HCT116 (cell line): Measurements from ENCODE around the gene TRIM67. TPM values are rescaled to one million over a fixed set of nuclear protein-coding genes. Genes with fewer than 3 reads are reported as not detected.

Experiments
- ATAC-seq: fragments of 200-7000 bp; cut with Tn5 transposase; 2 replicates; pipeline ENCODE4 v1.9.1; 2020; ENCODE audit warnings: mild to moderate bottlenecking, moderate library complexity
- BruUV-seq: library from RNA; stranded (reverse); fragments of 400-500 nt; replicated peaks from 2 replicates; lab custom pipeline; 2021; lab: Mats Ljungman, UMichigan
- CTCF ChIA-PET: fragments of 300-600 bp; sonication (Branson Sonifier 250); formaldehyde crosslinking; loops from one replicate; lab custom pipeline; 2021; ENCODE audit warnings: antibody characterized with exemption; lab: Charles Lee
- POLR2A ChIA-PET: fragments of 300-600, 350-600 bp; sonication (Branson Sonifier 250); formaldehyde crosslinking; loops from one replicate; lab custom pipeline; 2021; ENCODE audit warnings: antibody characterized with exemption; lab: Charles Lee
- RAD21 ChIA-PET, 2 experiments: fragments of 300-600 bp; sonication (Branson Sonifier 250); formaldehyde crosslinking; loops; one replicate each; lab custom pipeline; 2023; ENCODE audit warnings: low total read pairs in 2 of 2; ENCODE audit not compliant: uncharacterized antibody in 2 of 2, unreplicated experiment in 2 of 2, low non-redundant PET in 1 of 2; lab: Charles Lee
- DNase-seq: peaks from one replicate; pipeline ENCODE4 v3.0.0-alpha.2; 2010; ENCODE audit warnings: low read depth, low spot score
- H2AFZ ChIP-seq: fragments of 200-600 bp; shearing (Covaris generic), sonication (generic); 2 replicates; pipeline ENCODE4 v1.6.1; 2017; ENCODE audit warnings: low read depth, mixed run types, mixed read lengths, antibody characterized with exemption, low read length; ENCODE audit not compliant: poor library complexity, severe bottlenecking
- H3K27ac ChIP-seq: 2 replicates; pipeline ENCODE4 v1.5.1; 2012; ENCODE audit warnings: low read depth, low read length
- H3K27me3 ChIP-seq: fragments of 200-600 bp; sonication (generic); 2 replicates; pipeline ENCODE4 v1.6.1; 2016; ENCODE audit warnings: mixed run types, low read length, mixed read lengths; ENCODE audit not compliant: insufficient read depth
- H3K36me3 ChIP-seq, 2 experiments: fragments of 200-500 bp in 1 of 2; fragments of 200-600 bp in 1 of 2; sonication (Bioruptor generic) in 1 of 2; sonication (generic) in 1 of 2; 2 replicates each; pipeline versions ENCODE4 v1.5.1 to v1.6.1; 2014 to 2016; ENCODE audit warnings: low read length in 2 of 2, inconsistent platforms in 1 of 2, mixed read lengths in 1 of 2, mixed run types in 1 of 2; ENCODE audit not compliant: insufficient read depth in 2 of 2, control insufficient read depth in 1 of 2
- H3K4me1 ChIP-seq, 2 experiments: fragments of 200-600 bp in 1 of 2; sonication (generic) in 1 of 2; 2 replicates each; pipeline versions ENCODE4 v1.5.1 to v1.6.1; 2012 to 2017; ENCODE audit warnings: low read length in 2 of 2, inconsistent platforms in 1 of 2, mild to moderate bottlenecking in 1 of 2, mixed read lengths in 1 of 2, mixed run types in 1 of 2, moderate library complexity in 1 of 2; ENCODE audit not compliant: insufficient read depth in 2 of 2, control insufficient read depth in 1 of 2
- H3K4me2 ChIP-seq: fragments of 200-600 bp; sonication (generic); 2 replicates; pipeline ENCODE4 v1.6.1; 2017; ENCODE audit warnings: mixed run types, low read length, mixed read lengths
- H3K4me3 ChIP-seq, 2 experiments: fragments of 200-600 bp in 1 of 2; sonication (generic) in 1 of 2; replicated peaks in 1 of 2; 2 replicates each; pipeline ENCODE4 v1.5.1; 2011 to 2016; ENCODE audit warnings: low read length in 2 of 2, control low read depth in 1 of 2, low read depth in 1 of 2, mild to moderate bottlenecking in 1 of 2, mixed read lengths in 1 of 2, mixed run types in 1 of 2
- H3K79me2 ChIP-seq: fragments of 200-600 bp; sonication (generic); 2 replicates; pipeline ENCODE4 v1.6.1; 2017; ENCODE audit warnings: mild to moderate bottlenecking, mixed run types, low read length, moderate library complexity, mixed read lengths; ENCODE audit not compliant: insufficient read depth
- H3K9ac ChIP-seq: fragments of 200-600 bp; sonication (generic); 2 replicates; pipeline ENCODE4 v1.6.1; 2016; ENCODE audit warnings: low read length, mixed read lengths
- H3K9me2 ChIP-seq: fragments of 200-600 bp; sonication (generic), shearing (Covaris generic); 2 replicates; pipeline ENCODE4 v1.6.1; 2017; ENCODE audit warnings: mixed run types, mild to moderate bottlenecking, moderate library complexity; ENCODE audit not compliant: insufficient read depth
- H3K9me3 ChIP-seq, 2 experiments: fragments of 200-500 bp in 1 of 2; fragments of 200-600 bp in 1 of 2; sonication (Bioruptor generic) in 1 of 2; sonication (generic) in 1 of 2; 2 replicates each; pipeline ENCODE4 v1.6.1; 2014 to 2017; ENCODE audit warnings: low read length in 2 of 2, mixed read lengths in 2 of 2, inconsistent platforms in 1 of 2, low read depth in 1 of 2, mild to moderate bottlenecking in 1 of 2, mixed run types in 1 of 2, moderate library complexity in 1 of 2; ENCODE audit not compliant: control insufficient read depth in 1 of 2, insufficient read depth in 1 of 2
- H4K20me1 ChIP-seq: fragments of 200-600 bp; sonication (generic), shearing (Covaris generic); 2 replicates; pipeline ENCODE4 v1.6.1; 2017; ENCODE audit warnings: mixed run types, mild to moderate bottlenecking, moderate library complexity; ENCODE audit not compliant: insufficient read depth
- ATF3 ChIP-seq: IDR thresholded peaks from 2 replicates; pipeline ENCODE4 v1.6.1; 2012
- CBX3 ChIP-seq: IDR thresholded peaks from 2 replicates; pipeline ENCODE4 v1.6.1; 2012; ENCODE audit warnings: low read depth
- CEBPB ChIP-seq: IDR thresholded peaks from 2 replicates; pipeline ENCODE4 v1.6.1; 2012; ENCODE audit warnings: low read depth
- CTCF ChIP-seq, 3 experiments: fragments of 200-600 bp in 1 of 3; sonication (generic) in 1 of 3; IDR thresholded peaks in 2 of 3; conservative IDR thresholded peaks in 1 of 3; 2 replicates each; pipeline ENCODE4 v1.5.1; 2012 to 2017; ENCODE audit warnings: low read depth in 2 of 3, low read length in 2 of 3, antibody characterized with exemption in 1 of 3, borderline replicate concordance in 1 of 3, control low read depth in 1 of 3, mild to moderate bottlenecking in 1 of 3, mixed read lengths in 1 of 3, mixed run types in 1 of 3, moderate library complexity in 1 of 3; ENCODE audit not compliant: insufficient read depth in 1 of 3
- EGR1 ChIP-seq: IDR thresholded peaks from 2 replicates; pipeline ENCODE4 v1.6.1; 2012; ENCODE audit warnings: low read depth
- ELF1 ChIP-seq: IDR thresholded peaks from 2 replicates; pipeline ENCODE4 v1.6.1; 2012; ENCODE audit warnings: low read depth, borderline replicate concordance
- EZH2phosphoT487 ChIP-seq: fragments of 200-600 bp; IDR thresholded peaks from 2 replicates; pipeline ENCODE4 v1.6.1; 2018; ENCODE audit warnings: antibody characterized with exemption, borderline replicate concordance
- FOSL1 ChIP-seq: IDR thresholded peaks from 2 replicates; pipeline ENCODE4 v1.6.1; 2012; ENCODE audit warnings: low read depth
- JUND ChIP-seq: IDR thresholded peaks from 2 replicates; pipeline ENCODE4 v1.6.1; 2012
- POLR2A ChIP-seq: IDR thresholded peaks from 2 replicates; pipeline ENCODE4 v1.7.0; 2011; ENCODE audit warnings: borderline replicate concordance; ENCODE audit not compliant: insufficient read depth, insufficient read length; ENCODE audit errors: extremely low read depth
- POLR2AphosphoS5 ChIP-seq: IDR thresholded peaks from 2 replicates; pipeline ENCODE4 v1.6.1; 2011; ENCODE audit warnings: mild to moderate bottlenecking, low read depth, low read length, moderate library complexity
- RAD21 ChIP-seq: IDR thresholded peaks from 2 replicates; pipeline ENCODE4 v1.6.1; 2012; ENCODE audit warnings: low read depth, mild to moderate bottlenecking
- REST ChIP-seq: IDR thresholded peaks from 2 replicates; pipeline ENCODE4 v1.6.1; 2012; ENCODE audit warnings: low read depth
- SIN3A ChIP-seq: IDR thresholded peaks from 2 replicates; pipeline ENCODE4 v1.6.1; 2012; ENCODE audit warnings: low read depth
- SRF ChIP-seq: IDR thresholded peaks from 2 replicates; pipeline ENCODE4 v1.6.1; 2012; ENCODE audit warnings: low read depth
- TCF7L2 ChIP-seq: IDR thresholded peaks from 2 replicates; pipeline ENCODE4 v1.7.0; 2011; ENCODE audit warnings: borderline replicate concordance, inconsistent platforms; ENCODE audit not compliant: insufficient read depth, insufficient read length; ENCODE audit errors: extremely low read depth
- YY1 ChIP-seq: IDR thresholded peaks from 2 replicates; pipeline ENCODE4 v1.6.1; 2011; ENCODE audit warnings: low read length, low read depth, moderate library complexity, mild to moderate bottlenecking; ENCODE audit not compliant: insufficient replicate concordance; ENCODE audit errors: extremely low read depth
- ZBTB33 ChIP-seq: IDR thresholded peaks from 2 replicates; pipeline ENCODE4 v1.6.1; 2011; ENCODE audit warnings: mild to moderate bottlenecking, low read length, moderate library complexity; ENCODE audit not compliant: insufficient replicate concordance; ENCODE audit errors: extremely low read depth
- ZFX ChIP-seq: fragments of 450-650 bp; IDR thresholded peaks from 2 replicates; pipeline ENCODE4 v1.6.1; 2017
- ZNF274 ChIP-seq: fragments of 200-500 bp; sonication (Bioruptor generic); IDR thresholded peaks from 2 replicates; pipeline ENCODE4 v1.6.1; 2014; ENCODE audit warnings: mild to moderate bottlenecking, low read depth, low read length, inconsistent platforms
- intact Hi-C: fragments of 100-400 bp; cut with micrococcal nuclease; formaldehyde crosslinking; loops from 2 replicates; pipeline ENCODE4 v1.10.0; 2022
- total RNA-seq: library from RNA; stranded (reverse); gene quantifications from one replicate; pipeline ENCODE4 v1.2.1, GENCODE V29; 2021; ENCODE audit not compliant: unreplicated experiment

TRIM67 gene
- total RNA-seq, 1 experiment from 2014 or later = 0.02 TPM

- TF ChIP-seq ZFX = no peak
- TF ChIP-seq EZH2phosphoT487 = no peak
- TF ChIP-seq ZBTB33 = no peak
- TF ChIP-seq ELF1 = no peak
- no peak for TF ChIP-seq SIN3A
- no peak for TF ChIP-seq TCF7L2
- TF ChIP-seq FOSL1 = no peak
- no peak for TF ChIP-seq CEBPB
- TF ChIP-seq CBX3 = no peak
- TF ChIP-seq POLR2A = no peak
- TF ChIP-seq REST = no peak
- TF ChIP-seq ZNF274 = no peak
- no peak for TF ChIP-seq JUND
- TF ChIP-seq EGR1 = no peak
- no peak for TF ChIP-seq YY1
- no peak for TF ChIP-seq SRF
- no peak for TF ChIP-seq ATF3
- TF ChIP-seq POLR2AphosphoS5 = no peak
- no peak for TF ChIP-seq RAD21
- no peak for TF ChIP-seq CTCF (IDR thresholded peaks at IDR 0.05 in 2 of 3, conservative IDR thresholded peaks at IDR 0.05 in 1 of 3; ENCODE audit: borderline replicate concordance in 1 of 3, insufficient read depth in 1 of 3, low read depth in 2 of 3, low read length in 2 of 3)
- H3K4me2 ChIP-seq = no peak overlapping the region
- no peaks in the 10 kb centered on the region for H3K27me3 ChIP-seq
- intact Hi-C loops = no loop called here
- H4K20me1 ChIP-seq = no peaks in the 10 kb centered on the region
- ChIA-PET CTCF (interaction anchor here (1.0 kb wide), 1 partner anchor 46 kb away, joined by 4 read pairs; no protein-coding TSS in a partner anchor), RAD21 (no interaction called here), POLR2A (no interaction called here)
- H3K9ac ChIP-seq = no peak overlapping the region
- no peaks in the 10 kb centered on the region for H3K9me2 ChIP-seq
- H3K4me1 ChIP-seq = peaks cover 22 to 28% of the 10 kb centered on the region in 2 experiments
- ATAC-seq (no peak), DNase-seq (no peak)
- H3K4me3 ChIP-seq = no peak overlapping the region
- no peaks in the 10 kb centered on the region for H3K36me3 ChIP-seq
- H3K27ac ChIP-seq = no peak overlapping the region
- no TSS peak for BruUV-seq
- H3K79me2 ChIP-seq = no peaks in the 10 kb centered on the region
- H3K9me3 ChIP-seq = no peaks in the 10 kb centered on the region
- H2AFZ ChIP-seq = no peak overlapping the region
Observed at GRCh38 chr1:231138236-231138635, 23.6 kb upstream of the TRIM67 start.
